Lung (tissue), 12 donors: ENCODE data around the gene GUCY1A2. TPM values are rescaled to one million over a fixed set of nuclear protein-coding genes. Genes with fewer than 3 reads are reported as not detected.

Experiments
- ATAC-seq: fragments of 200-7000 bp; cut with Tn5 transposase; one replicate; pipeline ENCODE4 v1.9.1; 2020; ENCODE audit warnings: moderate number of reproducible peaks; ENCODE audit not compliant: insufficient read depth, low FRiP score
- DNase-seq, 3 donors: peaks; one replicate each; pipeline ENCODE4 v3.0.0-alpha.2; 2013 to 2017
- H3K27ac ChIP-seq, 2 donors: one replicate each; pipeline ENCODE4 v1.5.1; 2013; ENCODE audit warnings: mild to moderate bottlenecking in 2 of 2, moderate library complexity in 2 of 2, control low read depth in 1 of 2, inconsistent platforms in 1 of 2, low read depth in 1 of 2, low read length in 1 of 2
- H3K27me3 ChIP-seq, 3 donors: one replicate each; pipeline ENCODE4 v1.5.1; 2013; ENCODE audit warnings: low read length in 2 of 3; ENCODE audit not compliant: control insufficient read depth in 3 of 3, insufficient read depth in 3 of 3
- H3K36me3 ChIP-seq, 4 donors: one replicate each; pipeline ENCODE4 v1.5.1; 2013; ENCODE audit warnings: low read length in 4 of 4, mild to moderate bottlenecking in 1 of 4, moderate library complexity in 1 of 4; ENCODE audit not compliant: control insufficient read depth in 4 of 4, insufficient read depth in 4 of 4
- H3K4me1 ChIP-seq, 5 donors: one replicate each; pipeline ENCODE4 v1.5.1; 2013; ENCODE audit warnings: low read length in 5 of 5, mild to moderate bottlenecking in 2 of 5, moderate library complexity in 1 of 5; ENCODE audit not compliant: control insufficient read depth in 5 of 5, insufficient read depth in 5 of 5
- H3K4me3 ChIP-seq: one replicate; pipeline ENCODE4 v1.5.1; 2013; ENCODE audit warnings: mild to moderate bottlenecking, control low read depth, moderate library complexity
- H3K9ac ChIP-seq, 2 donors: one replicate each; pipeline ENCODE4 v1.5.1; 2013; ENCODE audit warnings: low read length in 2 of 2, control low read depth in 1 of 2; ENCODE audit not compliant: insufficient read depth in 1 of 2
- H3K9me3 ChIP-seq, 4 donors: one replicate each; pipeline ENCODE4 v1.5.1; 2013; ENCODE audit warnings: low read length in 3 of 4, mild to moderate bottlenecking in 1 of 4, moderate library complexity in 1 of 4; ENCODE audit not compliant: control insufficient read depth in 4 of 4, insufficient read depth in 3 of 4
- CTCF ChIP-seq: IDR thresholded peaks from 2 replicates; pipeline ENCODE4 v1.5.1; 2012; ENCODE audit warnings: mild to moderate bottlenecking; ENCODE audit errors: control extremely low read depth, extremely low read depth
- WGBS, 2 donors: extraction: QIAGEN DNeasy Blood & Tissue Kit; methylation state at CpG; one replicate each; pipeline ENCODE4 v1.1.7; 2013; 5-methylcytosine and 5-hydroxymethylcytosine counted together
- polyA plus RNA-seq, 2 donors: library from polyadenylated mRNA; stranded (reverse); fragments of 200-250 nt; gene quantifications; one replicate each; pipeline ENCODE4 v1.2.1, GENCODE V29; 2013
- total RNA-seq, 2 donors: library from RNA; depleted of rRNA in 1 of 2; stranded (reverse); fragments of >200 nt in 1 of 2; gene quantifications; one replicate each; pipeline ENCODE4 v1.2.1, GENCODE V29; 2014 to 2021
- donor health status: control.
- donor health status: control.
- donor health status: Bipolar disorder and iron deficiency.
- donor health status: healthy.
- donor health status: DM: yes; HTN: yes; CAD: no.

Gene GUCY1A2
- total and polyA plus RNA-seq, 4 donors, result 1.3 to 55.2 (median 5.7) TPM

- DNase-seq, result peak in 1 of 3 donors; percentile 12
- peaks cover 0 to 3% (median 0%) of the 10 kb centered on the region in 5 donors for H3K4me1 ChIP-seq
- ATAC-seq, result no peak
- H3K4me3 ChIP-seq, result no peak overlapping the region
- H3K27me3 ChIP-seq, result no peaks in the 10 kb centered on the region
- no peaks in the 10 kb centered on the region for H3K36me3 ChIP-seq
- H3K27ac ChIP-seq, result no peak overlapping the region
- H3K9ac ChIP-seq, result no peak overlapping the region
- H3K9me3 ChIP-seq, result peaks cover 0 to 4% (median 0%) of the 10 kb centered on the region in 4 donors
- TF ChIP-seq CTCF, result no peak
These were observed 68.2 kb downstream of the GUCY1A2 start for GRCh38 chr11:106950067-106950491.

GRCh38 chr11:106943089-106943488, 75.2 kb downstream of the GUCY1A2 start:
- no peak for ATAC-seq
- TF ChIP-seq CTCF, result no peak
- no peak for DNase-seq
- Histone ChIP-seq H3K4me1 (no peaks in the 10 kb centered on the region), H3K36me3 (peaks cover 0 to 5% (median 2%) of the 10 kb centered on the region in 4 donors), H3K4me3 (no peak overlapping the region), H3K27me3 (no peaks in the 10 kb centered on the region), H3K27ac (no peak overlapping the region), H3K9ac (no peak overlapping the region), H3K9me3 (no peaks in the 10 kb centered on the region)
- 93 to 97% methylated on average over 3 of the region's 3 CpGs for WGBS, 2 donors

GRCh38 chr11:106939157-106939556, 79.1 kb downstream of the GUCY1A2 start:
- ATAC-seq (no peak), DNase-seq (no peak)
- no peak overlapping the region for H3K9ac ChIP-seq
- TF ChIP-seq CTCF, result no peak
- peaks cover 0 to 5% (median 2%) of the 10 kb centered on the region in 4 donors for H3K36me3 ChIP-seq
- H3K4me3 ChIP-seq, result no peak overlapping the region
- H3K27me3 ChIP-seq, result no peaks in the 10 kb centered on the region
- H3K27ac ChIP-seq, result no peak overlapping the region
- H3K4me1 ChIP-seq, result peaks cover 0 to 2% (median 0%) of the 10 kb centered on the region in 5 donors
- 71 to 82% methylated on average over 2 of the region's 2 CpGs for WGBS, 2 donors
- no peaks in the 10 kb centered on the region for H3K9me3 ChIP-seq

- H3K36me3 ChIP-seq, result peaks cover 0 to 5% (median 2%) of the 10 kb centered on the region in 4 donors
- ATAC-seq (no peak), DNase-seq (no peak)
- no peak overlapping the region for H3K4me3 ChIP-seq
- TF ChIP-seq CTCF, result no peak
- no peak overlapping the region for H3K27ac ChIP-seq
- H3K4me1 ChIP-seq, result peaks cover 0 to 2% (median 0%) of the 10 kb centered on the region in 5 donors
- H3K9ac ChIP-seq, result no peak overlapping the region
- 92 to 94% methylated on average over 1 of the region's 1 CpG for WGBS, 2 donors
- no peaks in the 10 kb centered on the region for H3K27me3 ChIP-seq
- H3K9me3 ChIP-seq, result no peaks in the 10 kb centered on the region
These were observed 81.2 kb downstream of the GUCY1A2 start for GRCh38 chr11:106937111-106937510.
